Stimulated activated naive CD4-positive, alpha-beta T cell (primary cell): Measurements from ENCODE around the gene SHISA4.
"Not testable (repeated sequence)": the region's sequence is repeated elsewhere in the genome, so short reads cannot be mapped to it uniquely, and the experiment has no call there.

ENCODE experiments used
- DNase-seq, 6 experiments: peaks; one replicate each; lab custom pipeline; 2025; lab: John Stamatoyannopoulos, UW

The SHISA4 gene

GRCh38 chr1:201898240-201898894, 9.7 kb downstream of the SHISA4 start:
- no peak for DNase-seq

GRCh38 chr1:201898992-201899391, 10.3 kb downstream of the SHISA4 start:
- DNase-seq = no peak

- DNase-seq = no peak
These were observed 11.2 kb downstream of the SHISA4 start for GRCh38 chr1:201899683-201900429.

GRCh38 chr1:201900476-201900875, 11.8 kb downstream of the SHISA4 start:
- DNase-seq = no peak

GRCh38 chr1:201901036-201901435, 12.3 kb downstream of the SHISA4 start:
- DNase-seq = not testable (repeated sequence)

GRCh38 chr1:201902198-201902597, 13.5 kb downstream of the SHISA4 start:
- DNase-seq = no peak

GRCh38 chr1:201903135-201903534, 14.4 kb downstream of the SHISA4 start:
- DNase-seq = no peak

- no peak for DNase-seq
These were observed 15.9 kb downstream of the SHISA4 start for GRCh38 chr1:201904579-201904978.

GRCh38 chr1:201905234-201905890, 16.7 kb downstream of the SHISA4 start:
- DNase-seq = no peak

- DNase-seq = no peak
These were observed 17.6 kb downstream of the SHISA4 start for GRCh38 chr1:201906336-201906735.

- no peak for DNase-seq
These were observed 18.9 kb downstream of the SHISA4 start for GRCh38 chr1:201907621-201908020.

GRCh38 chr1:201911826-201912571, 23.3 kb downstream of the SHISA4 start:
- no peak for DNase-seq

GRCh38 chr1:201912832-201913231, 24.1 kb downstream of the SHISA4 start:
- DNase-seq = no peak

- DNase-seq = no peak
These were observed 25.9 kb downstream of the SHISA4 start for GRCh38 chr1:201914456-201915235.

- no peak for DNase-seq
These were observed 28.1 kb downstream of the SHISA4 start for GRCh38 chr1:201916649-201917249.

- DNase-seq = no peak
These were observed 28.8 kb downstream of the SHISA4 start for GRCh38 chr1:201917362-201918033.

GRCh38 chr1:201918343-201918742, 29.6 kb downstream of the SHISA4 start:
- DNase-seq = no peak

- DNase-seq = no peak
These were observed 33.4 kb downstream of the SHISA4 start for GRCh38 chr1:201921952-201922558.

GRCh38 chr1:201925301-201925567, 36.5 kb downstream of the SHISA4 start:
- no peak for DNase-seq

- no peak for DNase-seq
These were observed 37.4 kb downstream of the SHISA4 start for GRCh38 chr1:201925981-201926645.
